Upper lobe of left lung (tissue), 6 donors: ENCODE results near the gene CAMKV. TPM values are rescaled to one million over a fixed set of nuclear protein-coding genes. Genes with fewer than 3 reads are reported as not detected.
A peak's percentile ranks its signal among the peaks of the same experiment; 100 is the strongest.
"Not testable (repeated sequence)": the region's sequence is repeated elsewhere in the genome, so short reads cannot be mapped to it uniquely, and the experiment has no call there.

ENCODE experiments used
- ATAC-seq, 2 donors: fragments of 200-7000 bp; cut with Tn5 transposase; one replicate each; pipeline ENCODE4 v1.9.1; 2022; ENCODE audit warnings: mild to moderate bottlenecking in 2 of 2, moderate library complexity in 2 of 2; ENCODE audit not compliant: low FRiP score in 2 of 2
- DNase-seq, 2 donors: peaks; one replicate each; pipeline ENCODE4 v3.0.0-alpha.2; 2019 to 2020
- H3K27ac ChIP-seq, 4 donors: fragments of 200-600 bp; sonication (generic); one replicate each; pipeline ENCODE4 v1.5.1; 2016 to 2019
- H3K27me3 ChIP-seq, 4 donors: fragments of 200-600 bp; sonication (generic); one replicate each; pipeline ENCODE4 v1.5.1; 2017 to 2019
- H3K36me3 ChIP-seq, 4 donors: fragments of 200-600 bp; sonication (generic); one replicate each; pipeline ENCODE4 v1.5.1; 2016 to 2019
- H3K4me1 ChIP-seq, 4 donors: fragments of 200-600 bp; sonication (generic); one replicate each; pipeline ENCODE4 v1.5.1; 2018 to 2019
- H3K4me3 ChIP-seq, 4 donors: fragments of 200-600 bp; sonication (generic); one replicate each; pipeline ENCODE4 v1.5.1; 2017 to 2019; ENCODE audit warnings: mild to moderate bottlenecking in 2 of 4, moderate library complexity in 1 of 4
- H3K9me3 ChIP-seq, 4 donors: fragments of 200-600 bp; sonication (generic); one replicate each; pipeline ENCODE4 v1.5.1; 2018 to 2019
- CTCF ChIP-seq, 6 experiments: fragments of 450-650 bp in 4 of 6; fragments of 200-600 bp in 2 of 6; sonication (generic) in 2 of 6; IDR thresholded peaks; one replicate each; pipeline ENCODE4 v1.5.1; 2016 to 2019; ENCODE audit warnings: antibody characterized with exemption in 6 of 6
- EP300 ChIP-seq, 4 donors: sonication (generic); formaldehyde crosslinking; IDR thresholded peaks; one replicate each; pipeline ENCODE4 v1.5.1; 2017; ENCODE audit warnings: antibody characterized with exemption in 4 of 4, control low read depth in 2 of 4
- POLR2A ChIP-seq, 4 donors: fragments of 450-650 bp; IDR thresholded peaks; one replicate each; pipeline ENCODE4 v1.5.1; 2016 to 2017; ENCODE audit warnings: antibody characterized with exemption in 4 of 4, mild to moderate bottlenecking in 2 of 4
- POLR2AphosphoS5 ChIP-seq, 2 donors: sonication (generic); formaldehyde crosslinking; IDR thresholded peaks; one replicate each; pipeline ENCODE4 v1.5.1; 2017; ENCODE audit warnings: antibody characterized with exemption in 2 of 2
- WGBS, 2 donors: methylation state at CpG; one replicate each; pipeline ENCODE4 v1.1.5; 2017 to 2018; 5-methylcytosine and 5-hydroxymethylcytosine counted together
- total RNA-seq, 6 donors: library from RNA; depleted of rRNA in 4 of 6; stranded (reverse); fragments of >200 nt in 4 of 6; gene quantifications; one replicate each; pipeline versions ENCODE4 v1.1.0 to v1.2.1, GENCODE V29; 2016 to 2021
- donor health status: DM: no; HTN: no; CAD: no; lungs with moderate emphysema.
- donor health status: DM: no; HTN: yes; CAD: no; lungs with severe emphysema.

Gene CAMKV
- total RNA-seq, 6 donors from 2014 or later, result 0.43 TPM; not detected in 5

GRCh38 chr3:49840388-49840787 lies 29.3 kb downstream of the CAMKV start:
- no peaks in the 10 kb centered on the region for H3K9me3 ChIP-seq
- H3K4me1 ChIP-seq, result peaks cover 6 to 13% (median 8%) of the 10 kb centered on the region in 4 donors
- WGBS, 2 donors, result 49 to 69% methylated on average over 2 of the region's 2 CpGs
- H3K27ac ChIP-seq, result no peak overlapping the region
- no peaks in the 10 kb centered on the region for H3K27me3 ChIP-seq
- no peak overlapping the region for H3K4me3 ChIP-seq
- no peak for TF ChIP-seq CTCF (IDR thresholded peaks at IDR 0.05)
- no peak for TF ChIP-seq POLR2A (IDR thresholded peaks at IDR 0.05)
- no peak for TF ChIP-seq POLR2AphosphoS5 (IDR thresholded peaks at IDR 0.05)
- TF ChIP-seq EP300 (IDR thresholded peaks at IDR 0.05), result no peak
- no peak for DNase-seq
- H3K36me3 ChIP-seq, result no peaks in the 10 kb centered on the region
- ATAC-seq, result no peak

DNA sequence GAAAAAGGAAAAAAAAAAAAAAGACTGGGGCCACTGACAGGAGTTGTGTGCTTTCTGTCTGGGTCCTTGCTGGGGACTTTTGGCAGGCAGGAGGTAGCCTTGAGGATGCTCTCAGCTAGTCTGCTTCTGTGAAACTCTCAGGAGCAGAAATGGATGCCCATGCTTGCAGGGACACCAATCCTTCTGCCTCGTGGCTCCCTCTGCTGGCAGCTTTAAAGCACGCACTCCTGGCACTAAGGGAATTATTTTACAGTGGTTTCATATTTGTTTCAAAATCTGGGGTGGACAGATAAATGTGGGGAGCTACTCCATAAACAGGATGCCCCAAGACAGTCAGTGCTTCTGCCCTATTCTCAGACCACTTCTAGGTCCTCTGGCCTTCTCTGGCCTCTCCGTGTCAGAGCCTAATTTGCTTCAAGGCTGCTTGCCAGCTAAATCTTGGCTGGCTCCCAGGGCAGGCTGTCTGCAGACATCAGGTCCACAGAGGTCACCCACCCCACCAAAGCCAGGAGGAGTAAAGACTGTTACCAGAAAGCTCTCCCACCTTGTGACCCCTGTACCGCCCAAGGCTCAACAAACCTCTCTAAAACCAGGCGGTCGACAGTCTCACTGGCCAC lies 30.4 kb downstream of the CAMKV start:
- ATAC-seq, result peak; percentile 82 to 93

GRCh38 chr3:49831341-49831740 lies 38.4 kb downstream of the CAMKV start:
- Histone ChIP-seq H3K36me3 (peaks cover 0 to 8% (median 0%) of the 10 kb centered on the region in 4 donors), H3K27me3 (no peaks in the 10 kb centered on the region), H3K4me1 (no peaks in the 10 kb centered on the region), H3K9me3 (no peaks in the 10 kb centered on the region), H3K27ac (no peak overlapping the region), H3K4me3 (no peak overlapping the region)
- 50 to 84% methylated on average over 3 of the region's 3 CpGs for whole genome bisulfite sequencing, 2 donors
- no peak for ATAC-seq
- no peak for DNase-seq
- TF ChIP-seq EP300 (IDR thresholded peaks at IDR 0.05), result no peak
- no peak for TF ChIP-seq POLR2A (IDR thresholded peaks at IDR 0.05)
- TF ChIP-seq POLR2AphosphoS5 (IDR thresholded peaks at IDR 0.05), result no peak
- TF ChIP-seq CTCF (IDR thresholded peaks at IDR 0.05), result no peak

More for the DNA sequence above, 30.4 kb downstream of the CAMKV start:
- 31 to 32% methylated on average over 6 of the region's 6 CpGs for WGBS, 2 donors
- peak in 1 of 2 donors; percentile 83 for DNase-seq
- H3K36me3 ChIP-seq, result no peaks in the 10 kb centered on the region
- no peak overlapping the region for H3K4me3 ChIP-seq
- no peaks in the 10 kb centered on the region for H3K27me3 ChIP-seq
- H3K4me1 ChIP-seq, result peaks cover 6 to 13% (median 8%) of the 10 kb centered on the region in 4 donors
- H3K27ac ChIP-seq, result peak overlapping the region in 2 of 4 donors; percentile 23 to 24
- H3K9me3 ChIP-seq, result no peaks in the 10 kb centered on the region
- TF ChIP-seq CTCF (IDR thresholded peaks at IDR 0.05) (peak; percentile 79 to 90 (median 88)), POLR2A (IDR thresholded peaks at IDR 0.05) (no peak), POLR2AphosphoS5 (IDR thresholded peaks at IDR 0.05) (no peak), EP300 (IDR thresholded peaks at IDR 0.05) (no peak)

GRCh38 chr3:49826016-49826415 lies 43.7 kb downstream of the CAMKV start:
- Histone ChIP-seq H3K4me1 (no peaks in the 10 kb centered on the region), H3K36me3 (peaks cover 0 to 8% (median 0%) of the 10 kb centered on the region in 4 donors), H3K27me3 (no peaks in the 10 kb centered on the region), H3K9me3 (no peaks in the 10 kb centered on the region), H3K4me3 (no peak overlapping the region), H3K27ac (no peak overlapping the region)
- no peak for DNase-seq
- no peak for TF ChIP-seq POLR2AphosphoS5 (IDR thresholded peaks at IDR 0.05)
- TF ChIP-seq POLR2A (IDR thresholded peaks at IDR 0.05), result no peak
- TF ChIP-seq CTCF (IDR thresholded peaks at IDR 0.05), result no peak
- TF ChIP-seq EP300 (IDR thresholded peaks at IDR 0.05), result no peak
- ATAC-seq, result no peak
- 82 to 92% methylated on average over 6 of the region's 6 CpGs for WGBS, 2 donors

GRCh38 chr3:49823131-49823530 lies 46.6 kb downstream of the CAMKV start:
- not testable (repeated sequence) for H3K36me3 ChIP-seq, H3K27me3 ChIP-seq, H3K4me3 ChIP-seq, H3K9me3 ChIP-seq, H3K4me1 ChIP-seq, ATAC-seq, DNase-seq, H3K27ac ChIP-seq
- WGBS, 2 donors, result 84 to 95% methylated on average over 3 of the region's 3 CpGs
